Endodermal cell (in vitro differentiated cells): Measurements from ENCODE around the gene LARP4B. TPM values are rescaled to one million over a fixed set of nuclear protein-coding genes. Genes with fewer than 3 reads are reported as not detected.

Experiments used
- DNase-seq: peaks from one replicate; pipeline ENCODE4 v3.0.0-alpha.2; 2017
- H3K27ac ChIP-seq: 2 replicates; pipeline ENCODE4 v1.5.1; 2013; ENCODE audit warnings: mild to moderate bottlenecking, low read depth, low read length, moderate library complexity
- H3K27me3 ChIP-seq: 2 replicates; pipeline ENCODE4 v1.6.1; 2013; ENCODE audit warnings: mild to moderate bottlenecking, low read length, moderate library complexity; ENCODE audit not compliant: insufficient read depth, control insufficient read depth, poor library complexity, severe bottlenecking
- H3K36me3 ChIP-seq: 2 replicates; pipeline ENCODE4 v1.7.0; 2013; ENCODE audit warnings: mild to moderate bottlenecking, low read length, moderate library complexity; ENCODE audit not compliant: control insufficient read depth, insufficient read depth
- H3K4me1 ChIP-seq: one replicate; pipeline ENCODE4 v1.7.0; 2013; ENCODE audit warnings: low read length; ENCODE audit not compliant: control insufficient read depth, insufficient read depth
- H3K4me3 ChIP-seq: 2 replicates; pipeline ENCODE4 v1.5.1; 2013; ENCODE audit warnings: mild to moderate bottlenecking, low read length, moderate library complexity
- H3K9ac ChIP-seq: 2 replicates; pipeline ENCODE4 v1.6.1; 2013; ENCODE audit warnings: mild to moderate bottlenecking, low read length, moderate library complexity; ENCODE audit not compliant: poor library complexity, severe bottlenecking; ENCODE audit errors: extremely low read depth
- H3K9me3 ChIP-seq: 2 replicates; pipeline ENCODE4 v1.6.1; 2013; ENCODE audit warnings: mild to moderate bottlenecking, low read length, moderate library complexity; ENCODE audit not compliant: control insufficient read depth
- H3K27ac Mint-ChIP-seq: 2 replicates; pipeline ENCODE4 v1.8.0; 2020; ENCODE audit warnings: mixed read lengths
- H3K27me3 Mint-ChIP-seq: 2 replicates; pipeline ENCODE4 v1.8.0; 2021; ENCODE audit warnings: mild to moderate bottlenecking, mixed read lengths; ENCODE audit not compliant: insufficient read depth
- H3K36me3 Mint-ChIP-seq: 2 replicates; pipeline ENCODE4 v1.8.0; 2020; ENCODE audit warnings: low read depth, mixed read lengths
- H3K4me1 Mint-ChIP-seq: 2 replicates; pipeline ENCODE4 v1.8.0; 2020; ENCODE audit warnings: mixed read lengths
- H3K4me3 Mint-ChIP-seq: 2 replicates; pipeline ENCODE4 v1.8.0; 2020; ENCODE audit warnings: mild to moderate bottlenecking, moderate library complexity, mixed read lengths
- H3K9me3 Mint-ChIP-seq: 2 replicates; pipeline ENCODE4 v1.8.0; 2020; ENCODE audit warnings: mild to moderate bottlenecking, mixed read lengths
- CTCF ChIP-seq: fragments of 200-600 bp; sonication (generic); conservative IDR thresholded peaks from 2 replicates; pipeline ENCODE4 v1.5.0; 2021; ENCODE audit warnings: antibody characterized with exemption, mild to moderate bottlenecking
- WGBS, 2 experiments: methylation state at CpG; one replicate each; pipeline versions ENCODE4 v1.1.5 to v1.1.7; 2013; ENCODE audit warnings: missing lambda C conversion rate in 2 of 2, mixed read lengths in 1 of 2; ENCODE audit not compliant: insufficient coverage in 1 of 2, insufficient read length in 1 of 2; 5-methylcytosine and 5-hydroxymethylcytosine counted together
- total RNA-seq, 2 donors: library from RNA; stranded (reverse); fragmentation: NEBNext Ultra II Directional in 1 of 2; extraction: Animal tissue kit (Norgen Biotek cat#: 25700) in 1 of 2; gene quantifications; 2 replicates in 1 of 2; 3 replicates in 1 of 2; pipeline ENCODE4 v1.2.1, GENCODE V29; 2021

The LARP4B gene
- total RNA-seq, 2 donors from 2014 or later = 94.1 to 94.3 TPM

- H3K36me3 Mint-ChIP-seq = peaks cover 5% of the 10 kb centered on the region
- H3K27me3 Mint-ChIP-seq = no peaks in the 10 kb centered on the region
- Histone ChIP-seq H3K4me1 (peaks cover 33% of the 10 kb centered on the region), H3K9ac (no peak overlapping the region), H3K4me3 (no peak overlapping the region), H3K27ac (no peak overlapping the region), H3K9me3 (peaks cover 17% of the 10 kb centered on the region), H3K36me3 (no peaks in the 10 kb centered on the region), H3K27me3 (no peaks in the 10 kb centered on the region)
- DNase-seq = peak; percentile 48
- WGBS, 2 experiments = 83 to 90% methylated on average over 4 to 8 of the region's 8 CpGs
- H3K4me3 Mint-ChIP-seq = no peak overlapping the region
- peaks cover 27% of the 10 kb centered on the region for H3K4me1 Mint-ChIP-seq
- H3K9me3 Mint-ChIP-seq = peaks cover 27% of the 10 kb centered on the region
- no peak overlapping the region for H3K27ac Mint-ChIP-seq
- no peak for TF ChIP-seq CTCF
These were observed 41.3 kb upstream of the LARP4B start for GRCh38 chr10:972763-973162.

- H3K27ac ChIP-seq = no peak overlapping the region
- H3K4me3 ChIP-seq = no peak overlapping the region
- H3K4me1 Mint-ChIP-seq = peaks cover 27% of the 10 kb centered on the region
- WGBS, 2 experiments = 84 to 93% methylated on average over 12 of the region's 12 CpGs
- no peak overlapping the region for H3K27ac Mint-ChIP-seq
- no peak for TF ChIP-seq CTCF
- H3K27me3 ChIP-seq = no peaks in the 10 kb centered on the region
- peaks cover 2% of the 10 kb centered on the region for H3K36me3 Mint-ChIP-seq
- H3K9me3 ChIP-seq = peaks cover 15% of the 10 kb centered on the region
- no peaks in the 10 kb centered on the region for H3K36me3 ChIP-seq
- peaks cover 33% of the 10 kb centered on the region for H3K4me1 ChIP-seq
- no peaks in the 10 kb centered on the region for H3K27me3 Mint-ChIP-seq
- H3K9me3 Mint-ChIP-seq = peaks cover 24% of the 10 kb centered on the region
- peak; percentile 35 for DNase-seq
- no peak overlapping the region for H3K9ac ChIP-seq
- H3K4me3 Mint-ChIP-seq = no peak overlapping the region
These were observed 40.1 kb upstream of the LARP4B start for GRCh38 chr10:971613-972012.

GRCh38 chr10:971150-971542, 39.6 kb upstream of the LARP4B start:
- Histone ChIP-seq H3K9ac (no peak overlapping the region), H3K27me3 (no peaks in the 10 kb centered on the region), H3K9me3 (peaks cover 15% of the 10 kb centered on the region), H3K36me3 (no peaks in the 10 kb centered on the region), H3K27ac (no peak overlapping the region), H3K4me1 (peaks cover 33% of the 10 kb centered on the region), H3K4me3 (no peak overlapping the region)
- no peak for TF ChIP-seq CTCF
- H3K27me3 Mint-ChIP-seq = peaks cover 1% of the 10 kb centered on the region
- no peak for DNase-seq
- no peak overlapping the region for H3K4me3 Mint-ChIP-seq
- WGBS, 2 experiments = 94 to 100% methylated on average over 2 to 4 of the region's 4 CpGs
- no peak overlapping the region for H3K27ac Mint-ChIP-seq
- H3K4me1 Mint-ChIP-seq = peaks cover 27% of the 10 kb centered on the region
- H3K9me3 Mint-ChIP-seq = peaks cover 20% of the 10 kb centered on the region
- no peaks in the 10 kb centered on the region for H3K36me3 Mint-ChIP-seq
